ENCODE data around the gene AP3M1.
A peak's percentile ranks its signal among the peaks of the same experiment; 100 is the strongest.
"Not testable (repeated sequence)": the region's sequence is repeated elsewhere in the genome, so short reads cannot be mapped to it uniquely, and the experiment has no call there.

AP3M1 gene

DNA sequence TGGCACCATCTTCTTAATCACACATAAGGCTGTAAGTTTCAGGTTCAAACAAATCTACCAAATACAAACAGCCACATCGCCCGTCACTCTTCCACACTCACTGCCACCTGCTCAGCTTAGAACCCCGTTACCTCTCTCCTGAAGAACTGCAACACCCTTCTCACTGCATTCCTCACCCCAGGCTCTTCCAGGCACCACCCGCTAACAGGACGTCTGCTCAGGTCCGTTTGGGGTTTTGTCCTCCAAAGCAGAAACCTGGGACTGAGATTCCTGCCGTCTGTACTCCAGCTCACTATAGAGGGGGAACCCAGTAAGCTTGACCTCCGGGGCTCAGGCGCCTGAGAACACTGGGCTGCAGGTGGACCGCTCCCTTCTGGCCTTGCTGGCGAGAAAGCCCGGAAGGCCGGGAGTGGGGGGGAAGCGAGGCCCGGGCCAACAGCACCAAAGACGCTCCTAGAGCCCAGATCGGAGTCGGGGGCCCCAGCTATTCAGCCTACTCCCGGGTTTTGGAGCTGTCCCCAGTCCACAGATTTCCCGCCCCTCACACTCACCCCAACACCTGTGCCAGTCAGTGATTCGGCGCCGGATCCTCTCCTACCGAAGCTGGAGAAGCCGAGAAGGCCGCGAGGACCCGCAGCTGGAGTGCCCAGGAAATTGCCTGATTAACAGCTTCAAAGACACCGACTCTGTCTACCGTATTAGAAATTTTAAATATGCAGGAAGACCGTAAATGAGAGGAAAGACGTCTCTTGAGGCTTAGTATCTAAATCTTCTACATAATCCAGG, at the start of gene AP3M1:
AP3M1 (minus strand) TSS at position 625 of the 786 bp plus-strand sequence. CDS start 12,449 bp downstream, outside the sequence.
- DNase-seq: no peak

DNA sequence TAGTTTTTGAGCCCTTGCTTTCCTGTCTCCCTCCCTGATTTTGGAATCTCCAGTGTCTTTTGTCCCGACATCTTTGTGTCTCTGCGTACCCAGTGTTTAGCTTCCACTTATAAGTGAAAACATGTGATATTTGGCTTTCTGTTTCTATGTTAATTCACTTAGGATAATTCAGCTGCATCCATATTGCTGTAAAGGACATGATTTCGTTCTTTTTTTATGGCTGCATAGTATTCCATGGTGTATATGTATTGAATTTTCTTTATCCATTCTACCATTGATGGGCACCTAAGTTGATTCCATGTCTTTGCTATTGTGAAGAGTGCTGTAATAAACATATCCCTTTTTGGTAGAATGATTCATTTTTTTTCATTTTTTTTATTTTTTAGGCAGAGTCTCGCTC, 48.7 kb upstream of the AP3M1 start:
- no peak for DNase-seq

- no peak for DNase-seq
Measured at GRCh38 chr10:74194999-74195398, 44.4 kb upstream of the AP3M1 start.

GRCh38 chr10:74194545-74194944, 43.9 kb upstream of the AP3M1 start:
- peak; percentile 30 for DNase-seq

DNA sequence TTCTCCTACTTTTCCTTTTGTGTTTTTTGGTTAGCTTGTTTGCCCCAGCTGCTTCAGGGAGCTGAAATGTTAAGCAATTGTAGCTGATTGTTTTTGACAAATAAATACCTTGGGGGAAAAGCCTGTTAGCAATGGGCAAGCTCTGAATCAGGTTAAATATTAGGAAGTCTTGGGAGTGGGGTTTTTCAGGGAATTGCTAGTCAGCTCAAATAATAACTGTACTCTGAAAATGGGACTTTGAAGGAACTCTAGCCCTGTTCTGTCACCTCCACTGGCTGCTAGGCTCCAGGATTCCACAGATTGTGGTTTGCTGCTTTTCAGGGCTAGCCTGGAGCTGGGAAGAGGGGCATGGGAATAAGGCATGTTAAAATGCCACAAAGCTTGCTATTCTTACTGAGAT, 39.9 kb upstream of the AP3M1 start:
- no peak for DNase-seq

- peak; percentile 31 for DNase-seq
Measured at GRCh38 chr10:74189999-74190421, 39.4 kb upstream of the AP3M1 start.

DNA sequence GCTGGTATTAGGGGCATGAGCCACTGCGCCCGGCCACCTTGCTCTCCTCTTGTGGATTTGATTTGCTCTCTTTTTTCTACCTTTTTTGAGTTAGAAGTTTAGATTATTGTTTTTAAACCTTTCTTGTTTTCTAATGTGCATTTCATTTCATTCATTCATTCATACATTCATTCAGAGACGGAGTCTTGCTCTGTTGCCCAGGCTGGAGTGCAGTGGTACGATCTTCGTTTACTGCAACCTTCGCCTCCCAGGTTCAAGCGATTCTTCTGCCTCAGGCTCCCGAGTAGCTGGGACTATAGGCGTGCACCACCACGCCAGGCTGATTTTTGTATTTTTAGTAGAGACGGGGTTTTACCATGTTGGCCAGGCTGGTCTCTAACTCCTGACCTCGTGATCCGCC, 38.0 kb upstream of the AP3M1 start:
- not testable (repeated sequence) for DNase-seq

DNA sequence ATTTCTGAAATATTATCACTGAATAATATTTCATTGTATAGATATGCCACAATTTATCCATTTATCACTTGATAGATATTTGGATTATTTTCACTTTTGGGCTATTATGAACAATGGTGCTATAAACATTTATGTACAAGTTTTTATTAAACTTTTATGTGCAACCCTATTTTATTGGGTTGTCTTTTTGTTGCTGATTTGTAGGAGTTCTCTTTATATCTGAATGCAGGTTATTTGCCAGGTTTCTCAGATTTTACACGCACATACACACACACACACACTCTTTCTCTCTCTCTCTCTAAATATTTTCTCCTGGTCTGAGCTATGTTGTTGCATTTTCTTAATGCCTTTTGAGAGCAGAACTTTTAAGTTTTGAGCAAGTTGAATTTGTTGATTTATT, 36.6 kb upstream of the AP3M1 start:
- DNase-seq: no peak

DNA sequence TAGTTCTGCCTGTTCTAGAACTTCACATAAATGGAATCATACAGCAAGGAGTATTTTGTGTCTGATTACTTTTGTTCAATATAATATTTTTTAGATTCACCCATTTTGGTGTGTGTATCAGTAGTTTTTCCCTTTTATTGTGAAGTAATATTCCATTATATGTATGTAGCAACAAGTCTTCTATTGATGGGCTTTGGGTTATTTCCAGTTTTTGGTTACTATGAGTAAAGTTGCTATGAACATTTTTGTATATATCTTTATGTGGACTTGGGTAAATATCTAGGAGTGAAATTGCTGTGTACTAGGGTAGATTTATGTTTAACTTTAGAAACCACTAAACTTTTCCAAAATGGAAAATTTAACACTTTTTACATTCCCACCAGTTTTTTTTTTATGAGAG, 36.0 kb upstream of the AP3M1 start:
- no peak for DNase-seq

GRCh38 chr10:74179111-74179710, 28.6 kb upstream of the AP3M1 start:
- DNase-seq: no peak

DNA sequence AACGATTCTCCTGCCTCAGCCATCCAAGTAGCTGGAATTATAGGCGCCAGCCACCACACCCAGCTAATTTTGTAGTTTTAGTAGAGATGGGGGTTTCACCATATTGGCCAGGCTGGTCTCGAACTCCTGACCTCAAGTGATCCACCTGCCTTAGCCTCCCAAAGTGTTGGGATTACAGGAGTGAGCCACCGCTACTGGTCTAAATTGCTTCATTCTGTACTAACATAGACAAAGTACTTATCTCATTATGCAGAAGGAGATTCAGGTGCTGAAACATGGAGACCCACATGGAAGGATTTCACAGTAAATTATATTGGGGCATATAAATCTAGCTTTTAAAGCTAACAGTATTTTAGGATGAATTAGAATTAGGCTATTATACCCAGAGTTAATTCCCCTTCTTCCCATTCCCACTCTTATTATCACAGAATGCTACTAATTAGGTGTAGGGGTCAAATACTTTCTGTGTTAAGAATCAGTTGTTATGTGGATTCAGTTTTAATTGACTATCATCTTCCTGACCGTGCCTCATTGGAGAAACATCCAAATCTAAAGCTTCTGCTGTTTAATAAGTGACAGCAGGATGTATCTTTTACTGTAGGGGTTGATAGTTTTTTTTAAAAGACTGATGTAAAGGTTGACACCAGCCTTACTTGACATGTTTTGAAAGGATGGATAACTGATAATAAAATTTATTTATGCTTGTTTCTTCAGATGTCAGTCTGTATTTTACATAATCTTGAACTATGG, 27.6 kb upstream of the AP3M1 start:
- DNase-seq: no peak

DNA sequence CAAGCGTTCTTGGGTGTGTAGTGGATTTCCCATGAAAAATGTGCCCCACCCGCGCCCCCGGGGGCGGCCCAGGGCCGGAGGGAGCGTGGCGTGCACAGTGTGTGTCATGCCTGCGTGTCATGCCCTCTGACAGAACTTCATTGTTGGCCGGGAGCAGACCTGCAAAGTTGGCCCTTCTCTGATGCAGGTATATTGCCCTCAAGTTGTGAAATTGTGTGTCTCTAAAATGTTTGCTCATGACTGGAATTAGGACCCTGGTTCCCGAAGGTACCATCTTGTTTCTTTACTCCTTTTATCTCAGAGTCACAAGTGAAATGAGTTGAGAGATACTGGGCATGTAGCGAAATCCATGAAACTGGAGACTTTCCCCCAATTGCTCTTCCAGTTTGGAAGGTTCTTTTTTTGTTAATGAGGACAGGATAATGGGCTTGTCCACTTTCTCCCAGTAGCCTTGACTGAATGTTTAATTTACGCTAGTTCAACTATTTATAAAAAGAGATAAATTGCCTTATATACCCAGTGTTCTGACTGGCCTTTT, 26.6 kb upstream of the AP3M1 start:
- peak; percentile 47 for DNase-seq

GRCh38 chr10:74176380-74177139, 25.9 kb upstream of the AP3M1 start:
- peak; percentile 98 for DNase-seq

- DNase-seq: no peak
Measured at GRCh38 chr10:74175510-74176379, 25.1 kb upstream of the AP3M1 start.

GRCh38 chr10:74174521-74174920, 23.9 kb upstream of the AP3M1 start:
- DNase-seq: no peak

DNA sequence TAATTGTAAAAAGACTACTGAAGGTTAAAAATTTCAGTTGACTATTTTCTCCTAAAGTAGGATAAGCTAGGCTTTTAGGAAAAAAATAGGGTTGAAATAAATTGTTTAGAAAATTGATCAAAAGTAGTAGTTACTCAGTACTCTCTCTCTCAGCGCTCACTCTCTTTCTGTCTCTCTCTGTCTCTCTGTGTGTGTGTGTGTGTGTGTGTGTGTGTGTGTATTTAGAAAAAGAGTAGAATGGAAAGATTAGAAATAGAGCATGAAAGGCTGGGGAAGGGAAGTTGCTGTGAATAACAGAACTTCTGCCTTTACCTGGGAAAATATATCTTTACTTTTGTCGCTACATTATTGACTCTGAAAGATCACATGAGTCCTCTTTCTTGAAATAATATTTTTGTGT, 21.0 kb upstream of the AP3M1 start:
- no peak for DNase-seq

DNA sequence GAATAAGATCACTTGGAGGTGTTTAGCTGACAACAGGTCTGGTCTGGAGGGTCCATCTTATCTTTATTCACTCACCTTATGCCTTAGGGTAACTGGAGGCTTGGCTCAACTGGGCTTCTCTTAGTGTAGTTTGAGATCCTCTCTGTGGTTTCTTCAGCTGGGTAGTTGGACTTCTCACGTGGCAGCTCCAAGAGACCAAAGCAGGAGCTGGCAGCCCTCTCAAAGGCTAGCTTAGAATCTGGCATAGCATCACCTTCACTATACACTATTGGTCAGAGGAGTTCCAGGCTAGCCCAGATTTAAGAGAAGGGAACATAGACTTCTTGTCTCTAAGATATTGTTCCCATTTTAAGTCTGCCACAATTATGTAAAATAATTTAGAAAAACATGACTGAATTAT, 16.8 kb upstream of the AP3M1 start:
- no peak for DNase-seq

DNA sequence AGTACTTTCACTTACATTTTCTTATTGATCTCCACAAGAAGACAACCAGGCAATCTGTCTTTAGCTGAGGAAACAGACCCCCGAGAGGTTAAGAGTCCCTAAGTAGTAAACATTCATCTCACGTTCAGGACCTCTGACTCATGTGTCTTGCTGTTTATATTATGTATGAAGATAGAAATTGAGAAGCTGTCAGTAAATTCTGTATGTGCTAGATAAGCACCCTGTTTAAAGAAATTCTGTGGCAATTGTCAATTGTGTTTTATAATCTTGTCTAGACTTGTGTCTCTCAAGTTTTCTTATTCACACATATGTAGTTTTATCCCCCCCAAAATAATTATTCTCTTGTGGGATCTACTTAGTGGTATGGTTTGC, 14.9 kb upstream of the AP3M1 start:
- no peak for DNase-seq

DNA sequence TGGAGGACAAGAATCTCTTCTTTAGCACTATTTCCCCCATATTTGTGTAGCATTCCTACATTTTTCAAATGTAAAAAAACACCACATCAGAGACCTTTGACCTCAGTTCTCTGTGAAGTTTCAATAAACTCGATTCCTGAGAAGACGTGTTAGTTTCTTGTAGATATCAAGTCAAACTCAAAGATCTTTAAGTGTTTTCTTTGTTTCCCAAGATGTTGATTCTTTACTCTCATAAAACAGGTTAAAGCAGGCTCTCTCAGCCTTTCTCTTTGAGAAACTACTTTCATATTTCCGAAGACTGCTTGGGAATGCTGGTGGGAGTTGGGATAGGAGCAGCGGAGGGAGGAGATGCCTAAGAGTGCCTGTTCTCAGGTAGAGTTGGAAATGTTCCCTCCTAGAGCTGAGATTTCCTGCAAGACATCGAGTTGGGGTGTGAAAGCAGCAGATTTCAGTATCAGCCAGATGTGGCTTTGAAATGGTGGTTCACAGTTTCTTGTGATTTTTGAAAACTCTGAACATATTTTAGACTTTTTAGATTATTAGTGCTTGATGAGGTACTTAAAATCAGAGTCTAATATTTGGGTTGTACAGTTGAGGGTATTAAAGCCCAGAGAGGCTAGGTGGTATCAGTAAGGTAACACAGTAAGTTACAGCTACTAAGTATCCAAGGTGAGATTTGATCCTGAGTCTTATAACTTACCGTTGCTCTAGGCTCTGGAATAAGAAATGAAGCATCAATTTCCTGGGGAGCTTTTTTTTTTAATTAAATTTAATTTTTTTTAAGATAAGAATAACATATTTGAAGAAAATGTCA, 14.3 kb upstream of the AP3M1 start:
- no peak for DNase-seq

DNA sequence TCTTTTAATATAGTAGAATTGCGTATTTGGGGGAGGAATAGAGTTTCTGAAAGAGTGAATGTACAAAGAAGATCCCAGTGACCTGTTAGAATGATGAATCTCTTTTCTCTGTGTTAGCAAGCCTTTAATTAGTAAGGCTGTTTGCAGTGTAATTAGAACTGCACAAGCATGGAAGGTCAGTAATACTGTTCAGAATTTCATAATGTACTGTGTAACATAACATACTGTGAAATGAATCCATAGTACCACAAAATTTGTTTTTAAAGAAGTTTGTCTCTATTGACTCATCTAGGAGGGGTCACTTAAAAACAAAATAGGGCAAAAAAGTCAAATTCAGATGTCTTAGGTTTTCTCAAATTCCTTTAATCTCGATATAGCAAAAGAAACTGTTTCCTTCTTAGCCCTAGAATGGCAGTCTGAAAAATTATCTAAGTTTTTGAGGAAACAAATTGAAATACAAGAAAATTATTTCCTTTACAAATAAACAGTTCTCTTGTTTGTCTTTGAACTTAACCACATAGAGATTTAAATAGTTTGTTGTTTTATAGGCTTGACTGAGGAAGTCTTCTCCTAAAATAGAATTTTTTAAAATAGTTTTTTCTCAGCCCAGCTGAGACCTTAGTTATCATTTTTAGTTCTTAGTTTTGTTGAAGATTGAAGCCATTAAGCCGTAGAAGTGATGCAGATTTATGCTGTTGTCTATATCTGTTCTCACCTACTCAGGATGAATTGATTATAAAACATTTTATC, 12.9 kb upstream of the AP3M1 start:
- no peak for DNase-seq
